GM19351 (cell line): ENCODE measurements around the gene RNF215.
"Not testable (repeated sequence)": the region's sequence is repeated elsewhere in the genome, so short reads cannot be mapped to it uniquely, and the experiment has no call there.

Experiments used
- ATAC-seq: cut with Tn5 transposase; IDR thresholded peaks from one replicate; pipeline ENCODE4 v1.9.1; 2021; ENCODE audit warnings: mild to moderate bottlenecking, moderate library complexity; ENCODE audit not compliant: unreplicated experiment

Gene RNF215

DNA sequence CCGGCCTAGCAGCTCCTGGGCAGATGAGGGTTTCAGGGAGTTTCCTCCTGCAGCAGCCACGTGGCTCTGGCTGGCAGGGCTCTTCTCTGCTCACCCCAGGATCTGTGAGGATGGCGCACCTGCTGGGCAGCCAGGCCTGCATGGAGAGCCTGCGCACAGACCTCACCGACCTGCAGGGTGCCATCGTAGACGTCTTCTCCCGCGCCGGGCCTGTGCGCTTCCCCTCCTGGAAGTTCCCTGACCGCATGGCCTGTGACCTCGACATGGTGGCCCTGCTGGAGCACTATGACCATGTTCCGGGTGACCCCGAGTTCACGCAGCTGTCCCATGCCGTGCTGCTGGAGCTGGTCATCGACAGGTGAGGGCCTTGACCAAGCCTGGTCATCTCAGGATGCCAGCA is 21.3 kb downstream of the RNF215 start:
- no peak for ATAC-seq

DNA sequence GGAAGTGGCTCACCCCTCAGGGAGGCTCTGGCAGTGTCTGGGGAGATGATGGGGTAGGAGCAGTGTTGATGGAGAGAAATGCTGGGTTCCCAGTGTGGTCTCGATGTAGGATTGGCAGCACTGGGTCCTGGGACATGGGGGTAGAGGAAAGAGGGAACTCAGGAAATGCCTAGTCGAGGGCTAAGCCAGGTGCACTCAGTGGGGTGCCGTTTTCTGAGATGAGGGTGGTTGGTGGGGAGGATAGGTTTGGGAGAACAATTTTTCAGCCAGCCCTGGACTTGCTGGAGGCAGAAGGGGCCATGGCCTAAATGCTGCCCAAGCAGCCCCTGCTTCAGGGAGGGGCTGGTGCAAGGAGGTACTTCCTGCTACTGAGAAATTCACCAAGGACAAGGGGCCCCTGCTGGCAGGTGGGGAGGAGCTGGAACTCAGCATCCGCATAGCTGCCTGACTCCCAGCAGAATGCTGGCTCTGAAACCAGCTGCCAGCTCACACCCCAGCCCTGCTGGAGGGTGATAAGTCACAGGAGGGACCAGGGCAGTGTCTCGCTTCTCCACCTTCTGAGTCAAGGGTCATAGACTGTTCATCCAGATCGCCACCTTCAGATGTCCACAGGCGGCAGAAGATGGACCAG is 24.4 kb downstream of the RNF215 start:
- no peak for ATAC-seq

DNA sequence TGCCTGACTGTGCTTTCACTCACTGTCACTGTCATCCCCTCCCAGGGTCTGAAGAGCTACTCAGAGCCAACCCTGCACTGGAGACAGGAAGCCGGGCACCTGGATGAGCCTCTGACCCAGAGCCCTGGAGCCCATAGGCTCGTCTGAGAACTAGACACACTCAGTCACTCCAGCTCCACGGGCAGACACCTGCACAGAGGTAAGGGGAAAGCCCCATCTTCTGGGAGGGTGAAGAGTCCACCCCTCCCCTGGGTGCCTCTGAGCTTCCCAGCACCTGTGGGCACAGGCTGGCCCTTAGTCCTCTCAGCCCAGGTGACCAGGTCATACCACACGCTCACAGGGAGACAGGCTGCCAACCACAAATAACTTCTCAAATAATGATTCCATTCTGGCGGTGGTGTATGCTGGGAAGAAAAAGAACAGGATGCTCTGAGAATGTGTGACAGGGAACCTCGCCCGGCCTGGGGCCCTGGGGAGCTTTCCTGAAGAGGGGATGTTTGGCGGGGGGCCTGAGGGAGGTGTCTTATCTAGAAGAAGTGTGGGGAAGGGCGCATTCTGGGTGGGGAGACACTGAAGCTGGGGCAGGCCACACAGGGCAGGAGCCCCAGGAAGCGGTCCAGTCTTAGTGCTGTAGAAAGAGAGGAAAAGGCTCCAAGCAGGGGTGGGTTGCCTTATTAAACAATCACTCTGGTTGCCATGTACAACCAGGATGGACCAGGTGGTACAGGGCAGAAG is 25.1 kb downstream of the RNF215 start:
- ATAC-seq = no peak

DNA sequence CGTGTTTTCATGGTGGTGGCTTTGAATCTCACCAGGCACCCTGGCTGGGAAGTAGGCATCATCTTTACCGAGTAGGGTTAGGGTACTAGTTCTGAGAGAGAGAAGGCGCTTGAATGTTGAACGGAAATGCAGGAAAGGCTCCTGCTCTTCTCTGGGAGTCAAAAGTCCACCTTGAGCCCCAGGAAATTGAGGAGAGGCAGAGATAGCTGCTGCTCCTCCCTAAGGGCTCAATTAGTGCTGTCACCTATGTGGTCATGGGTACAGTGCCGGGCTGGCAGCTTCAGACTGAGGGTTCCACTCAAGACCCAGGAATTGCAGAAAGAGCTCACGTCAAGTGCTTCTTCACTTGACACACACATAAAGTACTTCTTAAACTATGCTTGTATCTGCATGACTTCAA is 28.7 kb downstream of the RNF215 start:
- no peak for ATAC-seq

DNA sequence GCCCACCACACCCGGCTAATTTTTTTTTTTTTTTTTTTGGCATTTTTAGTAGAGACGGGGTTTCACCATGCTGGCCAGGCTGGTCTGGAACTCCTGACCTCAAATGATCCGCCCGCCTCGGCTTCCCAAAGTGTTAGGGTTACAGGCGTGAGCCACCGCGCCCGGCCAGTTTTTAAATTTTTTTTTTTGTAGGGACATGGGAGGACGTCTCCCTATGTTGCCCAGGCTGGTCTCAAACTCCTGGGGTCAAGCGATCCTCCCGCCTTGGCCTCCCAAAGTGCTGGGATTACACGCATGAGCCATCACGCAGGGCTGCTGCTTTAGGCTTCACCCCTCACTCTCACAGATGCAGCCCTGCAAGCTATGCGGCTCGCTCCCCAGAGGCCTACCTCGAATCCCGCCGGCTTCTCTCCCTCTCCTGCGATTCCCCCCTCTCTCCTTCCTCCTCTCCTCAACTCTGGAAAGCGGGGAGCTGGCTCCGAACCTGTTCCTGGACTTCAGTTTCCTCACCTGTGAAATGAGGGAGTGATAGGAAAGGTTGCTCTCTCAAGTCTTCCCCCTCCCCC is 29.5 kb downstream of the RNF215 start:
- no peak for ATAC-seq

DNA sequence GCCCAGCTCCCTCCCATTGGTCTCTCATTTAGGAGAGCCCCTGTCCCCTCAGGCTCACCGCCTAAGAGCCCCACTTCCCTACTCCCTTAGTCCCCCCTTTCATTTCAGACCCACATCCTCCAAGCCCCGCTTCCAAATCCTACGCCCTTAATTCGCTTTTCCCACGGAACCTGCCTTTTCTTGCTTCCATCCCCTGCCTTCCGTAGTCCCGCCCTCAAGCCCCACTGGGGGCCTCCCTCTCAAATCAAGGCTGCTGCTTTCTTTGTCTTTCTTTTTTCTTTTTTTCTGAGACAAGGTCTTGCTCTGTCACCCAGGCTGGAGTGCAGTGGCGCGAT is 30.0 kb downstream of the RNF215 start:
- no peak for ATAC-seq

DNA sequence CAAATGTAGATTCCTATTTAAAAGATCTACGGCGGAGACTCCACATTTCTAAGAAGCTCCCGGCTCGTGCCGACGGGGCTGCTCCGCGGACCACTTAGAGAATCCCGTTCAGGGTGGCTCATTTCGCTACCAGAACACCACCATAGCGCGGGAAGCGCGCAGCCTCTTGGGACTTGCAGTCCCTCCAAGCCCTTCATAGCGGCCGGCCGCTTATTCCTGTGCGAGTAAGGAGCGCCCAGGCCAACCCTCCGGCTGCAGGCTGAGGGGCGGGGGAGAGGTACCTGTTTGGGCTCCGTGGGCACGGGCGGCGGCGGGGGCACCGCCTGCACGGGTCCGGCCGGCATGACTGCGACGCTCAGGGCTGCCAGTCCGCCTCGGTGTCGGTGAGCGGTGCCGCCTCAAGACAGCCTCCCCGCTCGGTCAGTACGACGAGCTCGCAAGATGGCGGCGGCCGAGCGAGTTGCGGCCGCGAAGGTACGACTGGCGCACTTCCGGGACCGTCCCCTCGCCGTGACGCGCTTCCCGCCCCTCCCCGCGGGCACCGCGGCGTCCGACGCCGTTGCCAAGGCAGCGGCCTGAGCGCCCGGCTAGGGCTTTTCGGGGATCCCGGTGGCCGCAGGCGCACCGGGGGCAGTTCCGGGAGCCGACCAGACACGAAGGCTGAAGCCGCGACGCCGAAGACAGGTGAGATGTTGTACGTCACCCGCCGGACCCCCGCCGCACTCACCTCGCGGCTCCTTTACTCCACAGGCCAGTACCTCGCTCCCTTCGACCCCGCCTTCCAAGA is 30.6 kb downstream of the RNF215 start, which contains the start of the genes CCDC157 and SF3A1:
Gene CCDC157, plus strand, starts transcription at position 559 of the 787 bp plus-strand sequence. CDS start 8,994 bp downstream, outside the sequence.
Gene SF3A1, minus strand, starts transcription at position 446 of the 787 bp plus-strand sequence. Its CDS starts 102 bp downstream, at position 344.
- peak; percentile 88 for ATAC-seq

DNA sequence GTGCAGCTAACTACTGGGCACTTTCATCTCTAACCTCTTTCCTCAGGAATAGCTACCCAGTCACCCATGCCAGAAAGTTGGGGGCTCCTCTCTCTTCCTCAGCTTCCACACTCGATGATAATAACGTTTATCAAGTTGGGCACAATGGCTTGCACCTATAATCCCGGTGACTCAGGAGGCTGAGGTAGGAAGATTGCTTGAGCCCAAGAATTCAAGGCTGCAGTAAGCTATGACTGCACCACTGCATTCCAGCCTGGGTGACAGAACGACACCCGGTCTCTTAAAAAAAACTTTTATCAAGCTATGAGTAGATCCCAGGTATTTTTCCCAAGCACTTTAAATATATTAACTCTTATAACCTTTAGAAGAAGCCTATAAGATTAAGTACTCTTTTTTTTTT is 32.6 kb downstream of the RNF215 start:
- no peak for ATAC-seq

DNA sequence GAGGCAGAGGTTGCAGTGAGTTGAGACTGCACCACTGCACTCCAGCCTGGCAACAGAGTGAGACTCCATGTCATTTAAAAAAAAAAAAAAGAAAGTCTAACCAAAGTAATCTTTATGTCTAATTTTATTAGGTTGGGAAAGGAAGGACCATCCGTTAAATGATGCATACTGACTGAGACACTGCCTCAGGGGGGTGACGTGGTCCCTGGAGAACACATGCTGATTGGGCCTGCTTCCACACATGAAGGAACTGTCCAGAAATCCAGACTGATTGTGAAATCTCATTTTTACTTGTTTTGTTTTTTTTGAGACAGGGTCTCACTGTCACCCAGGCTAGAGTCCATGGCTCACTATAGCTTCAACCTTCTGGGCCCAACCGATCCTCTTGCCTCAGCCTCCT is 36.0 kb downstream of the RNF215 start:
- ATAC-seq = no peak

DNA sequence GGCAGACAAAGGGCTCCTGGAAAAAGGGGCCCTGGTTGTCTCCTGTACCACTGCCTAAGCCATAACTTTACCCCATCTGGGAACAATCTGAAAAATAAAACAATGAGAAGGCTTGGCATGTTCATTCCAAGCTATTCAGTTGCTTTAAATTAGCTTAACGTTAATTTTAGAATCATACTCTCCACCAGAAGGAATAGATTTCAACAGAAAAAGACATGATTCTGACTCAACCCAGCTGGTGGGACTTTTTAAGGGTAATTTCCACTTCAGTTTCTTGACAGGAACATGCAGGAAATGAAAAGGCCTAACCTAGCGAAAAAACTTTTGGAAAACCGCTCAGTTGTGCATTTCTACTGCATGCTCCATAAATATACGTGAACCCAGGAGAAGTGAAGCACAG is 38.4 kb downstream of the RNF215 start:
- no peak for ATAC-seq

DNA sequence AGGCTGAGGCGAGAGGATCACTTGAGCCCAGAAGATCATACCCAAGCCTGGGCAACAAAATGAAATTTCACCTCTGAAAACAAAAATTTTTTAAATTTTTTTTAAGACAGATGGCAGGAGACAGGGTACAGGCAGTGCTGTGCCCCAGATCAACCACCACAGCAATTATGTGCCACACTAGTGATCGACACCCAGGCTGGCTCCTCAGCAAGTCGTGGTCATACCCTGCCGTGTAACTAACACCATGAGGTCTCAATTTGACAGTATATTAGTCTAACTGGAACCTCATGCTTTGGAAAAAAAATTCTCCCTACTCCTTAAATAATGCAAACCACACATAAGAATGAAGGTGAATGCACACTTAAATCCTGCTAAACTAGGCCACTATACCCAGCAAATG is 38.8 kb downstream of the RNF215 start:
- no peak for ATAC-seq

DNA sequence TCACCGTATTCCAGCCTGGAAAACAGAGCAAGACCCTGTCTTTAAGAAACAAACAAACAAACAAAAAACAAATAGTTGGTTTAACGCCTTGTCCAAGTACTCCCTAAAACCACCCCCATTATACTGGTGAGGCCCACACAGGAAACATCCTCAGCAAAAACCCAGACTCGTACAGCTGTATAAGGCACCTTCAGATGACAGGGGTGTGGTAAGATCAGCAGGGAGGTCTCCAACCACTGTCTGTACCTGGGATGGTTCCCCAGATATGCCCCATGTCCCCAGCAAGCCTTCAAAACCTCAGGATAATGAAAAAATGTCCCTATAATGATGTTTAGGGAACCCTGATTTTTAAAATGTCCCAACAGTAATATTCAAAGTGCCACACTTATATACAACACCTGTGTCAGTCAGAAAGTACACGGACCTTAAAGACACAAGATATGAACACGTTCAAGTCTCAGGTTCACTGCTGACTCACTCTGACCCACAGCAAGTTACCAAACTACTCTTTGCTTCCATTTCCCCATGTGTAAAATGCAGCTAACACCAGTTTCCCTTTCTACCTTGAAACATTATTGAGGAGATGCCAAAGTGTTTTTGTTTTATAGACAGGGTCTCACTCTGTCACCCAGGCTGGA is 39.8 kb downstream of the RNF215 start:
- ATAC-seq = no peak

DNA sequence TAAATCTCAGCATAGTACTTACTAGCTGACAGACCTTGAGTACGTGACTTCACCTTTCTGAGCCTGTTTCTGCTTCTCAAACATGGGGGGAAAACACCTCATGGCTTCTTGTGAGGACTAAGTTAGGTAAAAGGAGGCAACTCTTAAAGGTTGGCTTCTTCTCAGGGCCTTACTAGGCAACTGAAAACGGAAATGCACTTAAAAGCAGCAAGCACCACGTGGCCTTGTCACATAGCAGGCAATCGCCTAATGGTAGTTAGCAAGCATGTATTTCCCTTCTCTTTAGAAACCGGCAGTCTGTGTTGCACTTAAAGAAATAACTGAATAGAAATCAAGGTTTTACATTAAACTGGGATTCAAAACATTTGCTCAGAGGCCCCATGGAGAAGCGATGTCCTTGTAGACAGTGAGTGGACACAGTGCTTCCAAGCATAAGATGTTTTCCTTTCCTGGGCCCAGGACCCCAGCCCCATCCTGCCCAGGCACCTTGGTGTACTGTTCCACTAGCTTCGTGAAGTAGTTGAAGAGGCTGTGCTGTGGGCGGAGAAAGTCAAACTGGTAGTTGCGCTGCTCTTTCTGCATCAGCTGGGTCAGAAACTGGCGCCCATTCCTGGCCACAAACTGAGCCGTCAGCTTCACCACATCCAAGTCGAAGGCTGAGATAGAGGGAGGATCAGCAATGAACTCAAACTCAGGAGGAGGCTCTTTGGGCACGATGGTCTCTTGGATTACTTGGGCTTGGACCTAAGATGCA is 42.6 kb downstream of the RNF215 start:
- no peak for ATAC-seq

DNA sequence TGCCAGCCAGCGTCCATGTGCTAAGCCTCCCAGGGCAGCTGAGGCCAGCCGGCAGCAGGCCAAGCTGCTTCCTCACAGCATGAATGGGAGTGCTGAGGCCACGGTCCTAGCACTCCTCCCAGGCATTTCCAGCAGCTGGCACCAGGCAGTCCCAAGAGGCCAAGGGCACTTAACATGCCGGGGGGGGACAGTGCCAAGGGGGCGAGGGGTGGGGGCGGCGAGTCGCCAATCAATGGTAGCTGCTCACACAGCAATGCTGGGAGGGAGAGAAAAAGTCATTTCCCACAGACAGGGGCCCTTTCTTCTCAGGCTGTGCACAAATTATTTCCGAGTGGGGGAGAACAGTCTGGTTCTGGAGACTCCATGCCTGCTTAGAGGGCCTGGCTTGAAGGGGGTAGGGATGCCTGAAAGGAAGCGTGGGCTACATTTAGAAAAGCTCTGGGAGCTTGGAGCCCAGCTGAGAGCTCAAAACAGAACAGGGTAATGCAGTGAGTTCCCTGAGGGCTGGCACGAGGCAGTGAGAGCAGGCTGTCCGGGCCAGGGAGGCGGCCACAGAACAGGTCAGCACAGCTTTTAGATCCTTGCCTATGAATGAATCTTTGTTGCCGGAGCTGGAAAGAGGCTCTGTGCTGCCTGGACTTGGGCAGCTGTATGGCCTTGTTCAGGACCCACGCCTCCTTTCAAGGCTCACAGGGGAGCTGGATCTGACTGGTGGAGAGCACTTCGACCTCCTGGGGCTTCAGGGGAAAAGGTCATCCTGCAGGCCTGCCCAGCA is 46.1 kb downstream of the RNF215 start:
- ATAC-seq = no peak

DNA sequence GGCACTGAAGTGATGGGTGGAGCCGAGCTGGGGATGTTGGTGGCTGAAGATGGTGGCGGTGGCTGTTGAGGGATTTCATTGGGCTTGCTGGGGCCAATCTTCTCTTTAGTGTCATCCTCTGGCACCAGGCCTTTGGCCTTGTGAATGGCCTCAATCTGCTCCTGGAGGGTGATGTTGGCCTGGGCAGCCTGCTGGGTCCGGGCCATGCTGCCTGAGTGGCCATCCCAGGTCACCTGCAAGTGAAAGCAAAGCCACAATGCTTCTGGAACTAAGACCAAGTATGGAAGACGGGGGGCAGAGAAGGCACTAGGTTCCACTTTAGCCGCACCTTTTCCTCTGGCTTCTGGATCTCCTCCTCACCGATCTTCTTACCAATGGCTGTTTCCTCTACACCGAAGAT is 48.4 kb downstream of the RNF215 start:
- no peak for ATAC-seq

DNA sequence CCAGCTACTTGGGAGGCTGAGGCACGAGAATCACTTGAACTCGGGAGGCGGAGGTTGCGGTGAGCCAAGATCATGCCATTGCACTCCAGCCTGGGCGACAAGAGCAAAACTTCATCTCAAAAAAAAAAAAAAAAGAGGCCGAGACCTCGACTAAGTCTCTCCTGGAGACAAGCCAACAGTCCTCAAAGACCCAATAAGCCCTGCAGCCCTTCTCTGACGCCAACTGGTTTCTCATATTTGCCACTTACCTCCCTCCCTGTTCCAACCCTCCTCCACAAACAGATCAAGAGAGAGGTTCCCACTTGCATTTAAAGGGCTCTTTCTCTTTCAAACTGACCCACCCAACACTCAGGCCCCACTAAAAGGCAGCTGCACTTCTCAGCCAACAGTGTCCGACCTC is 48.9 kb downstream of the RNF215 start:
- ATAC-seq = not testable (repeated sequence)

DNA sequence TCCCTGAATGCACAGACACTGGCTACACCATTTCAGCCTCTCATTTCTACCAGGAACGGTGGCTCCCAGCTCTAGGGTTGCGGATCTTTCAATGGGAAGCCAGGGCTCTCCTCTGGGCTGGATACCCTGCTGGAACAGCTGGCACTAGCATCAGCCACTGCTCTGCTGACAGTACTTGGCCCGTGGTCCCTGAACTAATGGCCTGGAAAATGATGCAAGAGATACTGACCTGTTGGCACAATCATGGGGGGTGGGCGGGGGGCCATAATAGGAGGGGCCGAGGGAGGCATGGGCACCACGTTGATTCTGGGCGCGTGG is 49.8 kb downstream of the RNF215 start:
- no peak for ATAC-seq

DNA sequence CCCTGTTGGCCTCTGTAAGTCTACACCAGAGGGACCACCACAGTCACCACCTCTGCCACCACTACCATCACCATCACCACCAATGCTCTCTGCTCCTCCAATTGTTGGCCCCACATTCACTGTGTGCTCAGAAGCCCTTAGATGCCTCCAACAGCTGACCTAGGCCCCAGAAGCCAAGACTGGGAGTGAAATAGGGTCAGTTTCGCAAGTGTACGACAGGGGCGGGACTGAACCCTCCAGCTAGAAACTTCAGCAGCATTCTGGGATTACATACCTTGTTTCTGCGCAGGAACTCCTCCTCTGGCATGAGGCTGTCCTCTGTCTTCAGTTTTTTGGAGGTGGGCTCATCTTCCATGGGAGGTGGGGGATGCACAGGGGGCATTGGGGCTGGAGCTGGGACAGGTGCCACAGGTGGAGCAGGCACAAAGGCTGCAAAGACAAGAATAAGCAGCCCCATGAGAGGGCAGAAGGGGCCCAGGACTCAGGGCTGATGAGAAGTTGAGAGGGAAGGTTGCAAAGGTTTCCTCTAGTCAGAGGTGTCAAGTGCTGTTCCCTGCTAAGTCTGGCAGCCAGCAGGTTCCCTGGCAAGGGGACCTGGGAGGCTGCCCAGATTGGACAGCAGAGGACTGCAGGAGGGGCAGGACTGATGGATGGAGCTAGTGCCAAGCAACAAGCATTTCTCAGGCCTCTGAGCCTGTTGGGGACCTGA is 50.3 kb downstream of the RNF215 start:
- no peak for ATAC-seq

DNA sequence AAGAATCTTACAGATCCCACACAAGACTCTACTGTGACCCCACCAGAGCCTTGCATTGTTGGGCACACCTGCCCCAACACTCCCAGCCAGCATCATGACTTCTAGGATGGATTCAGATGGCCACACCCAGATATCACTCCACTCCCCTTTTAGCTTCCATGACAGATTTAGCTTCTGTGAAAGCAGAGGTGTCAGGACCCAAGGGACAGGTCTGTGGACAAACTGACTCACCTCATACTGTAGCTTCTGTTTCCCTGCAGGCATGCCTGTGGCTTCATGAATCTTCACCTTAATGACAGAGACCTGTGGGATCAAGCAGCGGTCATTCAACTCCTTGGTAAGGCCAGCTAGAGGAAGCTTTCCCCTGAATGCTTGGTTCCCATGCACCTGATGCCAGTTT is 52.0 kb downstream of the RNF215 start:
- no peak for ATAC-seq
